ENCODE results near the gene BMP8B. TPM values are rescaled to one million over a fixed set of nuclear protein-coding genes. Genes with fewer than 3 reads are reported as not detected.

BMP8B gene
- total and polyA plus RNA-seq, 2 donors (not counting 1 experiment from before 2014, with no cell fraction given): 1.5 to 2.3 TPM

DNA sequence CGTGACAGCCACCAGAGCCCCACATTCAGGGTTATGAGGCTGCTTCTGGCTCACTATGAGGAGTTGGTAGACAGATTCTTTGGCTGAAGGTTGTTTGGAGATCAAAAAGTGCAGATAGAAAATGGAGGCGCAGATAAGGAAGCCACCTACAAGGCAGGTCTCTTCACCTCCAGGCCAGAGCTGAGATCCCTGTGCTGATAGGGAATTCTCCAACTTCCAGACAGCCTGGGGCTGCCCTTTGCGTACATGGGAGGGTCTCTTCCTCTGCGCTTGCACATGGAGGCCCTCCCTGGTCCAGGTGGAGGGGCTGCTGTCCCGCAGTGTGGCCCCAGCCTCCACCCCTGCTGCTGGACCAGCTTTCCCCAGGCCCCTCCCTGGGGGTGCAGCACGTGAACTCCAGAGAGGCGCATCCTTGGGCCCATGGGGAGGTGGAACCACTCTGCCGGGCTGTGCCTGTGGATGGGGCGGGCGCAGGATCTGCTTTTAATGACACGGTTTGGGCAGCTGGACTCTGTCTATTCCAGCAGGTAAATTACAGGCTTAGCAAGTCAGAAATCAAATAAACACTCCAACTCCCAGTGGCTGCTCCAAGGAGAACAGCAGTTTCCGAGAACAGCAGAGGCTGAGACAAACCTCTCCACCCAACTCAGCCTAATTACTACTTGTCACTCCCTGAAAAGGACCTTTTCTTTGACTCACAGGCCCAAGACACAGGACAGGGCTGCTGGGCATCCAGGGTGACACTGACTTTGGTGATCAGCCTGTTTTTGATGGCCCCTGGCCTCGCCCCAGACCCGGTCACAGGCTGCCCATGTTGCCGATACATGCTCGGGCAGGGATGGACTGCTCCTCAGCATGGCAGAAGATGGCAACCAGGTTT, 29.9 kb downstream of the BMP8B start:
- H3K79me2 ChIP-seq (ENCODE audit: control insufficient read depth, insufficient read depth, low read length): no peaks in the 10 kb centered on the region
- H3K4me3 Mint-ChIP-seq: no peak overlapping the region
- peaks cover 3 to 45% of the 10 kb centered on the region in 2 experiments for H3K36me3 ChIP-seq (replicated peaks in 1 of 2; ENCODE audit: control extremely low read depth in 1 of 2, control insufficient read depth in 1 of 2, extremely low read depth in 1 of 2, insufficient read depth in 2 of 2, low read length in 1 of 2)
- no peak overlapping the region for H3K9ac ChIP-seq (ENCODE audit: low read length)
- no peaks in the 10 kb centered on the region for H3K9me3 ChIP-seq (ENCODE audit: control extremely low read depth in 1 of 3, control insufficient read depth in 2 of 3, insufficient read depth in 1 of 3, low read length in 2 of 3)
- H3K27ac ChIP-seq (ENCODE audit: low read length in 2 of 2): no peak overlapping the region
- ChIA-PET CTCF (no interaction called here), POLR2A (no interaction called here)
- H3K27ac Mint-ChIP-seq: no peak overlapping the region
- WGBS (ENCODE audit: insufficient coverage): 97% methylated on average over 14 of the region's 16 CpGs
- no peaks in the 10 kb centered on the region for H3K9me3 Mint-ChIP-seq (ENCODE audit: insufficient read depth)
- no peaks in the 10 kb centered on the region for H3K27me3 Mint-ChIP-seq
- no peaks in the 10 kb centered on the region for H4K20me1 ChIP-seq (ENCODE audit: control insufficient read depth, insufficient read depth, low read length, poor library complexity, severe bottlenecking)
- intact Hi-C loops (cut with micrococcal nuclease): no loop called here
- DNase-seq: no peak
- no peaks in the 10 kb centered on the region for H3K27me3 ChIP-seq (replicated peaks in 1 of 4; ENCODE audit: control extremely low read depth in 1 of 4, control insufficient read depth in 3 of 4, insufficient read depth in 4 of 4, low read length in 3 of 4)
- H3K4me1 ChIP-seq (ENCODE audit: control insufficient read depth in 2 of 2, insufficient read depth in 2 of 2, low read length in 2 of 2): no peaks in the 10 kb centered on the region
- no peak for ATAC-seq (ENCODE audit: low read depth)
- TF ChIP-seq EZH2 (IDR thresholded peaks at IDR 0.05; ENCODE audit: borderline replicate concordance, insufficient read depth, low read depth, low read length, poor library complexity, severe bottlenecking): no peak
- TF ChIP-seq, protein P1, sequence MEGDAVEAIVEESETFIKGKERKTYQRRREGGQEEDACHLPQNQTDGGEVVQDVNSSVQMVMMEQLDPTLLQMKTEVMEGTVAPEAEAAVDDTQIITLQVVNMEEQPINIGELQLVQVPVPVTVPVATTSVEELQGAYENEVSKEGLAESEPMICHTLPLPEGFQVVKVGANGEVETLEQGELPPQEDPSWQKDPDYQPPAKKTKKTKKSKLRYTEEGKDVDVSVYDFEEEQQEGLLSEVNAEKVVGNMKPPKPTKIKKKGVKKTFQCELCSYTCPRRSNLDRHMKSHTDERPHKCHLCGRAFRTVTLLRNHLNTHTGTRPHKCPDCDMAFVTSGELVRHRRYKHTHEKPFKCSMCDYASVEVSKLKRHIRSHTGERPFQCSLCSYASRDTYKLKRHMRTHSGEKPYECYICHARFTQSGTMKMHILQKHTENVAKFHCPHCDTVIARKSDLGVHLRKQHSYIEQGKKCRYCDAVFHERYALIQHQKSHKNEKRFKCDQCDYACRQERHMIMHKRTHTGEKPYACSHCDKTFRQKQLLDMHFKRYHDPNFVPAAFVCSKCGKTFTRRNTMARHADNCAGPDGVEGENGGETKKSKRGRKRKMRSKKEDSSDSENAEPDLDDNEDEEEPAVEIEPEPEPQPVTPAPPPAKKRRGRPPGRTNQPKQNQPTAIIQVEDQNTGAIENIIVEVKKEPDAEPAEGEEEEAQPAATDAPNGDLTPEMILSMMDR (IDR thresholded peaks at IDR 0.05): no peak
- no peak overlapping the region for H3K4me2 ChIP-seq (replicated peaks; ENCODE audit: low read depth, low read length, poor library complexity, severe bottlenecking)
- no peak overlapping the region for H2AFZ ChIP-seq (ENCODE audit: insufficient read depth, low read depth, low read length, poor library complexity, severe bottlenecking)
- H3K4me1 Mint-ChIP-seq: no peaks in the 10 kb centered on the region
- H3K4me3 ChIP-seq (ENCODE audit: control extremely low read depth in 1 of 5, extremely low read depth in 1 of 5, insufficient read depth in 1 of 5, low read depth in 2 of 5, low read length in 4 of 5): no peak overlapping the region

DNA sequence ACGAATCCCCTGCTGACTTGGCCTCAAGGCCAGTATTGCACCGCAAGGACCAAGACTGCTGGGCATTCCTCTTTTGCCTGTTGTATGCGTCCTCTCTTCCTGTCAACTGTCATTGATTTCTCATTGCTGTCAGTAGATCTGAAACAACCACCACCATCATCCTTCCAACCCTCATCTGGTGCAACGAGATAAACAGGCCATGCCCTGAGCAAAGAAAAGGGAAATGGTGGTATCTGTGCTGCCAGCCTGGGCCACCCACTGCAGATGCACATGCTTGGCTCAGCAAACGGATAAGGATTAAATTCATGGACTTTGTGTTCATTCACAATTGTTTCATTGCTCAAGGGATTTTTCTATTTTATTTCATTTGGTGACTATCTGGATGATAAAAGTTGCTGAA, 31.2 kb downstream of the BMP8B start:
- intact Hi-C loops (cut with micrococcal nuclease): no loop called here
- POLR2A ChIA-PET: no interaction called here
- TF ChIP-seq, protein P1 (IDR thresholded peaks at IDR 0.05): no peak
- no peak for TF ChIP-seq EZH2 (IDR thresholded peaks at IDR 0.05; ENCODE audit: borderline replicate concordance, insufficient read depth, low read depth, low read length, poor library complexity, severe bottlenecking)
- Histone ChIP-seq H2AFZ (ENCODE audit: insufficient read depth, low read depth, low read length, poor library complexity, severe bottlenecking) (no peak overlapping the region), H3K4me1 (ENCODE audit: control insufficient read depth in 2 of 2, insufficient read depth in 2 of 2, low read length in 2 of 2) (no peaks in the 10 kb centered on the region), H3K36me3 (replicated peaks in 1 of 2; ENCODE audit: control extremely low read depth in 1 of 2, control insufficient read depth in 1 of 2, extremely low read depth in 1 of 2, insufficient read depth in 2 of 2, low read length in 1 of 2) (peaks cover 3 to 58% of the 10 kb centered on the region in 2 experiments), H3K4me2 (replicated peaks; ENCODE audit: low read depth, low read length, poor library complexity, severe bottlenecking) (no peak overlapping the region), H3K4me3 (ENCODE audit: control extremely low read depth in 1 of 5, extremely low read depth in 1 of 5, insufficient read depth in 1 of 5, low read depth in 2 of 5, low read length in 4 of 5) (no peak overlapping the region), H4K20me1 (ENCODE audit: control insufficient read depth, insufficient read depth, low read length, poor library complexity, severe bottlenecking) (no peaks in the 10 kb centered on the region), H3K9me3 (ENCODE audit: control extremely low read depth in 1 of 3, control insufficient read depth in 2 of 3, insufficient read depth in 1 of 3, low read length in 2 of 3) (no peaks in the 10 kb centered on the region), H3K27ac (ENCODE audit: low read length in 2 of 2) (no peak overlapping the region), H3K27me3 (replicated peaks in 1 of 4; ENCODE audit: control extremely low read depth in 1 of 4, control insufficient read depth in 3 of 4, insufficient read depth in 4 of 4, low read length in 3 of 4) (no peaks in the 10 kb centered on the region), H3K79me2 (ENCODE audit: control insufficient read depth, insufficient read depth, low read length) (no peaks in the 10 kb centered on the region), H3K9ac (ENCODE audit: low read length) (no peak overlapping the region)
- H3K4me3 Mint-ChIP-seq: no peak overlapping the region
- no peaks in the 10 kb centered on the region for H3K4me1 Mint-ChIP-seq
- no peak for ATAC-seq (ENCODE audit: low read depth)
- no peaks in the 10 kb centered on the region for H3K9me3 Mint-ChIP-seq (ENCODE audit: insufficient read depth)
- WGBS (ENCODE audit: insufficient coverage): 59% methylated on average over 4 of the region's 5 CpGs
- DNase-seq: no peak
- CTCF ChIA-PET: no interaction called here
- H3K27ac Mint-ChIP-seq: no peak overlapping the region
- H3K27me3 Mint-ChIP-seq: no peaks in the 10 kb centered on the region

Measured in B cell (primary cell).